Left lung (tissue), 10 donors: ENCODE results near the gene SLC28A2. TPM values are rescaled to one million over a fixed set of nuclear protein-coding genes. Genes with fewer than 3 reads are reported as not detected.

Experiments
- ATAC-seq: fragments of 200-7000 bp; cut with Tn5 transposase; one replicate; pipeline ENCODE4 v1.9.1; 2020; ENCODE audit warnings: moderate library complexity
- DNase-seq, 4 donors: peaks; one replicate each; pipeline ENCODE4 v3.0.0-alpha.2; 2013 to 2020
- H3K27ac ChIP-seq, 2 donors: fragments of 200-600 bp; sonication (generic) in 1 of 2; one replicate each; pipeline versions ENCODE4 v1.5.0 to v1.8.0; 2020 to 2021
- H3K27me3 ChIP-seq, 2 donors: fragments of 200-600 bp; sonication (generic) in 1 of 2; one replicate each; pipeline versions ENCODE4 v1.5.0 to v1.8.0; 2020 to 2021
- H3K36me3 ChIP-seq, 2 donors: fragments of 200-600 bp; sonication (generic) in 1 of 2; one replicate each; pipeline versions ENCODE4 v1.5.0 to v1.8.0; 2020 to 2021
- H3K4me1 ChIP-seq, 2 donors: fragments of 200-600 bp; one replicate each; pipeline ENCODE4 v1.8.0; 2021
- H3K4me3 ChIP-seq, 2 donors: fragments of 200-600 bp; sonication (generic) in 1 of 2; one replicate each; pipeline versions ENCODE4 v1.5.0 to v1.8.0; 2020 to 2021; ENCODE audit warnings: mild to moderate bottlenecking in 1 of 2
- H3K9me3 ChIP-seq, 2 donors: fragments of 200-600 bp; sonication (generic) in 1 of 2; one replicate each; pipeline versions ENCODE4 v1.5.0 to v1.8.0; 2020 to 2021
- CTCF ChIP-seq, 2 donors: fragments of 200-600 bp; sonication (generic) in 1 of 2; IDR thresholded peaks; one replicate each; pipeline versions ENCODE4 v1.5.0 to v1.8.0; 2021; ENCODE audit warnings: antibody characterized with exemption in 2 of 2
- intact Hi-C, 2 donors: fragments of 100-400 bp; cut with DNase I; formaldehyde crosslinking; loops; one replicate each; pipeline versions ENCODE4 v1.11.2 to v1.14.2; 2022
- polyA plus RNA-seq, 6 donors: library from polyadenylated mRNA; unstranded; fragments of 120-200 nt; gene quantifications; one replicate each; pipeline ENCODE4 v1.2.1, GENCODE V29; 2013; ENCODE audit not compliant: insufficient read length in 6 of 6
- total RNA-seq, 2 donors: library from RNA; stranded (reverse); fragmentation: NEBNext Ultra II Directional; extraction: Animal tissue kit (Norgen Biotek cat#: 25700); gene quantifications; one replicate each; pipeline ENCODE4 v1.2.1, GENCODE V29; 2021
- donor health status: DM: no; HTN: yes; CAD: no.
- donor health status: DM: no; HTN: no; CAD: no.

The SLC28A2 gene
- total and polyA plus RNA-seq, 8 donors, result 0.28 to 0.99 (median 0.41) TPM; not detected in 2

DNA sequence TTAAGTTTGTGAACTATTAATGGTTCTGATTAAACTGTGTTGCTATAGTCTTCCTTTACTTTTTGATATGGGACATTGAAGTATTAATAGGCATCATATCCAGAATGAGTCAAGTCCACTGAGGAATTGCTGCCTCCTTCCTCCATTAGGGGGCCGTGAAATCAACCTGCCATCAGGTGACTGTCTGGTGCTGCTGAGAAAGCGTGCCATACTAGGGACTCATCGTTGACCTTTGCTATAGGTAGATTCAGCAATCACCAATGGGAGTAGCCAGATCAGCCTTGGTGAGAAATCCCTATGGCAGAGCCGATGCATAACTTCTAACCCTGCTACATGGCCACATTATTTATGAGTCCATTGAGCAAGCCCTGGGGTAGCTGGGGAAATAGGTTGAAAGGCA, 30.1 kb upstream of the SLC28A2 start:
- DNase-seq (no peak), ATAC-seq (no peak)
- TF ChIP-seq CTCF (IDR thresholded peaks at IDR 0.05), result no peak
- Histone ChIP-seq H3K36me3 (no peaks in the 10 kb centered on the region), H3K27me3 (no peaks in the 10 kb centered on the region), H3K4me3 (no peak overlapping the region), H3K9me3 (no peaks in the 10 kb centered on the region), H3K27ac (no peak overlapping the region), H3K4me1 (no peaks in the 10 kb centered on the region)
- intact Hi-C loops, result no loop called here

DNA sequence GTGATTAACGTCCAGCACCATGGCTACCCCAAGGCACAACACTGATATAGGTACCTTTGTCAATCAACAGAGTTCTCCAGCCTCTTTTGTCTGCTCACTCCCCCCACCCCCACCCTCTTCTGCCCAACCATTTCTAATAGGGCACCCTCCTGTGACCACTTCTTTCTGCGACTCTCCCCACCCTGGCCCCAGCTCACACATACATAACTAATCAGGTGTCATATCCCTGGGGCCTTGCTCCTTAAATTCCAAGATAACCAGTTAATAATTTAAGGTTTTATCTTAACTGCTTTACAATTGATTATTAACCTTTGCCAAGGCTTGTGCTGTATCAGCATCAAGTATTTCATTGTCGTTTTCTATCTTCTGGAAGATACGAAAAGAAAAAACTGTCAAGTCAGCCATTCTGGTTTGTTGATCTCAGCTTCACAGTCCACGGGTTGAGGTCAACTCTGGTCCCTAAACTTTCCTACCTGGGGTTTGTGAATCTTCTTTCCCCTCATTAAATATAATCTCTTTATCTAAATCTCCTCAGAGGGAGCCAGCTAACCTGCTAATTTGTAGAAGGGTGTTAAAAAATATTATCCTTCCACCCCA, 27.3 kb upstream of the SLC28A2 start:
- ATAC-seq (no peak), DNase-seq (no peak)
- no peaks in the 10 kb centered on the region for H3K9me3 ChIP-seq
- no peaks in the 10 kb centered on the region for H3K36me3 ChIP-seq
- H3K4me1 ChIP-seq, result no peaks in the 10 kb centered on the region
- intact Hi-C loops, result no loop called here
- no peak overlapping the region for H3K27ac ChIP-seq
- H3K4me3 ChIP-seq, result no peak overlapping the region
- TF ChIP-seq CTCF (IDR thresholded peaks at IDR 0.05), result no peak
- H3K27me3 ChIP-seq, result no peaks in the 10 kb centered on the region

DNA sequence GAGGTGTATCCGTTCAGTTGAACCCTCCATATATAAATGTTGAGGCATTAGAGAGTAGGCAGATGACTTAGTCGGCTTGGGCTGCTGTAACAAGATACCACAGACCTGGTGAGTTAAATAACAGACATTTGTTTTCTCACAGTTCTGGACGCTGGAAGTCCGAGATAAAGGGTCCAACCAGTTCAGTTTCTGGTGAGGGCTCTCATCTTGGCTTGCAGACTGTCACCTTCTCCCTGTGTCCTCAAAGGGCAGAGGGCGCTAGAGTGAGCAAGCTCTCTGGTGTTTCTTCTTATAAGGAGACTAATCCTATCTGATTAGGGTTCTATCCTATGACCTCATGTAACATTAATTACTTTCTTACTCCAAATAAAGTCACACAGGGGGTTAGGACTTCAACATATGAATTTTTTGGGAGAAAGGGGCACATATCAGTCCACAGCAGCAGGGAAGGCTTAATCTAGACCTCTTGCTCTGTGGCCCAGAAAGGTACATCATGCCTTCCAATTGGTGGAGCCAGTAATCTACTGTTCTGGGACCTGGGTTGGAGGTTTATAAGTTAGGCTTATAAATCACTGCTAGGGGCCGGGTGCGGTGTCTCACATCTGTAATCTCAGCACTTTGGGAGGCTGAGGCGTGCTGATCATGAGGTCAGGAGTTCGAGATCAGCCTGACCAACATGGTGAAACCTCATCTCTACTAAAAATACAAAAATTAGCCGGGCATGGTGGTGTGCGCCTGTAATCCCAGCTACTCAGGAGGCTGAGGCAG, 26.3 kb upstream of the SLC28A2 start:
- intact Hi-C loops, result no loop called here

GRCh38 chr15:45228931-45229330, 23.1 kb upstream of the SLC28A2 start:
- H3K27me3 ChIP-seq, result no peaks in the 10 kb centered on the region
- DNase-seq, result no peak
- H3K36me3 ChIP-seq, result no peaks in the 10 kb centered on the region
- intact Hi-C loops, result no loop called here
- no peak overlapping the region for H3K4me3 ChIP-seq
- no peaks in the 10 kb centered on the region for H3K4me1 ChIP-seq
- H3K9me3 ChIP-seq, result peaks cover 0 to 4% of the 10 kb centered on the region in 2 donors
- no peak for TF ChIP-seq CTCF (IDR thresholded peaks at IDR 0.05)
- ATAC-seq, result no peak
- no peak overlapping the region for H3K27ac ChIP-seq

More for the DNA sequence above, 26.3 kb upstream of the SLC28A2 start:
- H3K9me3 ChIP-seq, result no peaks in the 10 kb centered on the region
- H3K27ac ChIP-seq, result no peak overlapping the region
- no peaks in the 10 kb centered on the region for H3K27me3 ChIP-seq
- H3K4me1 ChIP-seq, result no peaks in the 10 kb centered on the region
- ATAC-seq, result no peak
- H3K36me3 ChIP-seq, result no peaks in the 10 kb centered on the region
- H3K4me3 ChIP-seq, result no peak overlapping the region
- no peak for DNase-seq
- no peak for TF ChIP-seq CTCF (IDR thresholded peaks at IDR 0.05)

DNA sequence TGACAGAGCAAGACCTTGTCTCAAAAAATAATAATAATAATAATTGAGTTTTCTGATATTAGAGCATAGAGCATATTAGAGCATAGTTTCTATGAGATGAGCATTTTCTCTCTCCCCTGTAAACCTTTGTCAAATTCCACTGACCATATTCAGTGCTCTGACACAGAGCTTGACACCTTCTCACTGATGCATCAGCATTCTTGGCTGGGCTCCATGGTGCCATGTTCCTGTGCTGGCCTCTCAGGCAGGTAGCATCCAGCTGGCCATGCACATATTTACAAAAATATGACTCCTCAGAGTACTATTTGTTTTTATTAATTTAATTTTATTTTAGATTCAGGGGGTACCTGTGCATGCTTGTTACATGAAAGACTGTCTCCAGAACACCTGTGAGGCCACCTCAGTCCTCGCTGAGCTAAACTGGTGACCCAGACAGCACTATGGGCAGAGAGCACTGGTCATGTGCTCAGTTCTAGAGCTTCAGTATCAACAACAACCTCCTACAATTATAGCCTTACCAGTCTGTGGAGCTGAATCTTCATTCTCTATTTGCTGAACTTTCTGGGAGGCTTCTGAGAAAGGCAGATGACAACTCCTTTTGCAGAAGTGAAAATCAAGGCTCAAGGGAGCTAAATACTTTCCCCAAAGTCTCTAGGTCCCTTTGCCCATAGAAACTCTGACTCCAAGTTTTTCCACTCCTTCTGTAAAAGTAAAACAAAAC, 21.6 kb upstream of the SLC28A2 start:
- no peaks in the 10 kb centered on the region for H3K36me3 ChIP-seq
- H3K4me3 ChIP-seq, result no peak overlapping the region
- ATAC-seq (no peak), DNase-seq (no peak)
- intact Hi-C loops, result no loop called here
- H3K27me3 ChIP-seq, result no peaks in the 10 kb centered on the region
- TF ChIP-seq CTCF (IDR thresholded peaks at IDR 0.05), result no peak
- no peak overlapping the region for H3K27ac ChIP-seq
- no peaks in the 10 kb centered on the region for H3K4me1 ChIP-seq
- peaks cover 0 to 19% of the 10 kb centered on the region in 2 donors for H3K9me3 ChIP-seq
